HCT116 (cell line): ENCODE measurements around the gene ST3GAL3. TPM values are rescaled to one million over a fixed set of nuclear protein-coding genes. Genes with fewer than 3 reads are reported as not detected.

ENCODE experiments used
- ATAC-seq: fragments of 200-7000 bp; cut with Tn5 transposase; 2 replicates; pipeline ENCODE4 v1.9.1; 2020; ENCODE audit warnings: mild to moderate bottlenecking, moderate library complexity
- BruUV-seq: library from RNA; stranded (reverse); fragments of 400-500 nt; replicated peaks from 2 replicates; lab custom pipeline; 2021; lab: Mats Ljungman, UMichigan
- CTCF ChIA-PET: fragments of 300-600 bp; sonication (Branson Sonifier 250); formaldehyde crosslinking; loops from one replicate; lab custom pipeline; 2021; ENCODE audit warnings: antibody characterized with exemption; lab: Charles Lee
- POLR2A ChIA-PET: fragments of 300-600, 350-600 bp; sonication (Branson Sonifier 250); formaldehyde crosslinking; loops from one replicate; lab custom pipeline; 2021; ENCODE audit warnings: antibody characterized with exemption; lab: Charles Lee
- RAD21 ChIA-PET, 2 experiments: fragments of 300-600 bp; sonication (Branson Sonifier 250); formaldehyde crosslinking; loops; one replicate each; lab custom pipeline; 2023; ENCODE audit warnings: low total read pairs in 2 of 2; ENCODE audit not compliant: uncharacterized antibody in 2 of 2, unreplicated experiment in 2 of 2, low non-redundant PET in 1 of 2; lab: Charles Lee
- DNase-seq: peaks from one replicate; pipeline ENCODE4 v3.0.0-alpha.2; 2010; ENCODE audit warnings: low read depth, low spot score
- H2AFZ ChIP-seq: fragments of 200-600 bp; shearing (Covaris generic), sonication (generic); 2 replicates; pipeline ENCODE4 v1.6.1; 2017; ENCODE audit warnings: low read depth, mixed run types, mixed read lengths, antibody characterized with exemption, low read length; ENCODE audit not compliant: poor library complexity, severe bottlenecking
- H3K27ac ChIP-seq: 2 replicates; pipeline ENCODE4 v1.5.1; 2012; ENCODE audit warnings: low read depth, low read length
- H3K27me3 ChIP-seq: fragments of 200-600 bp; sonication (generic); 2 replicates; pipeline ENCODE4 v1.6.1; 2016; ENCODE audit warnings: mixed run types, low read length, mixed read lengths; ENCODE audit not compliant: insufficient read depth
- H3K36me3 ChIP-seq, 2 experiments: fragments of 200-500 bp in 1 of 2; fragments of 200-600 bp in 1 of 2; sonication (Bioruptor generic) in 1 of 2; sonication (generic) in 1 of 2; 2 replicates each; pipeline versions ENCODE4 v1.5.1 to v1.6.1; 2014 to 2016; ENCODE audit warnings: low read length in 2 of 2, inconsistent platforms in 1 of 2, mixed read lengths in 1 of 2, mixed run types in 1 of 2; ENCODE audit not compliant: insufficient read depth in 2 of 2, control insufficient read depth in 1 of 2
- H3K4me1 ChIP-seq, 2 experiments: fragments of 200-600 bp in 1 of 2; sonication (generic) in 1 of 2; 2 replicates each; pipeline versions ENCODE4 v1.5.1 to v1.6.1; 2012 to 2017; ENCODE audit warnings: low read length in 2 of 2, inconsistent platforms in 1 of 2, mild to moderate bottlenecking in 1 of 2, mixed read lengths in 1 of 2, mixed run types in 1 of 2, moderate library complexity in 1 of 2; ENCODE audit not compliant: insufficient read depth in 2 of 2, control insufficient read depth in 1 of 2
- H3K4me2 ChIP-seq: fragments of 200-600 bp; sonication (generic); 2 replicates; pipeline ENCODE4 v1.6.1; 2017; ENCODE audit warnings: mixed run types, low read length, mixed read lengths
- H3K4me3 ChIP-seq, 2 experiments: fragments of 200-600 bp in 1 of 2; sonication (generic) in 1 of 2; replicated peaks in 1 of 2; 2 replicates each; pipeline ENCODE4 v1.5.1; 2011 to 2016; ENCODE audit warnings: low read length in 2 of 2, control low read depth in 1 of 2, low read depth in 1 of 2, mild to moderate bottlenecking in 1 of 2, mixed read lengths in 1 of 2, mixed run types in 1 of 2
- H3K79me2 ChIP-seq: fragments of 200-600 bp; sonication (generic); 2 replicates; pipeline ENCODE4 v1.6.1; 2017; ENCODE audit warnings: mild to moderate bottlenecking, mixed run types, low read length, moderate library complexity, mixed read lengths; ENCODE audit not compliant: insufficient read depth
- H3K9ac ChIP-seq: fragments of 200-600 bp; sonication (generic); 2 replicates; pipeline ENCODE4 v1.6.1; 2016; ENCODE audit warnings: low read length, mixed read lengths
- H3K9me2 ChIP-seq: fragments of 200-600 bp; sonication (generic), shearing (Covaris generic); 2 replicates; pipeline ENCODE4 v1.6.1; 2017; ENCODE audit warnings: mixed run types, mild to moderate bottlenecking, moderate library complexity; ENCODE audit not compliant: insufficient read depth
- H3K9me3 ChIP-seq, 2 experiments: fragments of 200-500 bp in 1 of 2; fragments of 200-600 bp in 1 of 2; sonication (Bioruptor generic) in 1 of 2; sonication (generic) in 1 of 2; 2 replicates each; pipeline ENCODE4 v1.6.1; 2014 to 2017; ENCODE audit warnings: low read length in 2 of 2, mixed read lengths in 2 of 2, inconsistent platforms in 1 of 2, low read depth in 1 of 2, mild to moderate bottlenecking in 1 of 2, mixed run types in 1 of 2, moderate library complexity in 1 of 2; ENCODE audit not compliant: control insufficient read depth in 1 of 2, insufficient read depth in 1 of 2
- H4K20me1 ChIP-seq: fragments of 200-600 bp; sonication (generic), shearing (Covaris generic); 2 replicates; pipeline ENCODE4 v1.6.1; 2017; ENCODE audit warnings: mixed run types, mild to moderate bottlenecking, moderate library complexity; ENCODE audit not compliant: insufficient read depth
- CBX3 ChIP-seq: IDR thresholded peaks from 2 replicates; pipeline ENCODE4 v1.6.1; 2012; ENCODE audit warnings: low read depth
- CEBPB ChIP-seq: IDR thresholded peaks from 2 replicates; pipeline ENCODE4 v1.6.1; 2012; ENCODE audit warnings: low read depth
- EGR1 ChIP-seq: IDR thresholded peaks from 2 replicates; pipeline ENCODE4 v1.6.1; 2012; ENCODE audit warnings: low read depth
- ELF1 ChIP-seq: IDR thresholded peaks from 2 replicates; pipeline ENCODE4 v1.6.1; 2012; ENCODE audit warnings: low read depth, borderline replicate concordance
- EZH2phosphoT487 ChIP-seq: fragments of 200-600 bp; IDR thresholded peaks from 2 replicates; pipeline ENCODE4 v1.6.1; 2018; ENCODE audit warnings: antibody characterized with exemption, borderline replicate concordance
- MAX ChIP-seq: IDR thresholded peaks from 2 replicates; pipeline ENCODE4 v1.6.1; 2012
- POLR2A ChIP-seq: IDR thresholded peaks from 2 replicates; pipeline ENCODE4 v1.7.0; 2011; ENCODE audit warnings: borderline replicate concordance; ENCODE audit not compliant: insufficient read depth, insufficient read length; ENCODE audit errors: extremely low read depth
- RAD21 ChIP-seq: IDR thresholded peaks from 2 replicates; pipeline ENCODE4 v1.6.1; 2012; ENCODE audit warnings: low read depth, mild to moderate bottlenecking
- SIN3A ChIP-seq: IDR thresholded peaks from 2 replicates; pipeline ENCODE4 v1.6.1; 2012; ENCODE audit warnings: low read depth
- SP1 ChIP-seq: IDR thresholded peaks from 2 replicates; pipeline ENCODE4 v1.6.1; 2012; ENCODE audit warnings: low read depth
- ZFX ChIP-seq: fragments of 450-650 bp; IDR thresholded peaks from 2 replicates; pipeline ENCODE4 v1.6.1; 2017
- intact Hi-C: fragments of 100-400 bp; cut with micrococcal nuclease; formaldehyde crosslinking; loops from 2 replicates; pipeline ENCODE4 v1.10.0; 2022
- total RNA-seq: library from RNA; stranded (reverse); gene quantifications from one replicate; pipeline ENCODE4 v1.2.1, GENCODE V29; 2021; ENCODE audit not compliant: unreplicated experiment
- TF ChIP-seq, protein P1 (sequence below): IDR thresholded peaks from 2 replicates; pipeline ENCODE4 v1.6.1; 2012; ENCODE audit warnings: low read depth
- TF ChIP-seq, protein P2 (sequence below), 3 experiments: fragments of 200-600 bp in 1 of 3; sonication (generic) in 1 of 3; IDR thresholded peaks in 2 of 3; conservative IDR thresholded peaks in 1 of 3; 2 replicates each; pipeline ENCODE4 v1.5.1; 2012 to 2017; ENCODE audit warnings: low read depth in 2 of 3, low read length in 2 of 3, antibody characterized with exemption in 1 of 3, borderline replicate concordance in 1 of 3, control low read depth in 1 of 3, mild to moderate bottlenecking in 1 of 3, mixed read lengths in 1 of 3, mixed run types in 1 of 3, moderate library complexity in 1 of 3; ENCODE audit not compliant: insufficient read depth in 1 of 3

ST3GAL3 gene
- total RNA-seq, 1 experiment from 2014 or later = 7.2 TPM

DNA sequence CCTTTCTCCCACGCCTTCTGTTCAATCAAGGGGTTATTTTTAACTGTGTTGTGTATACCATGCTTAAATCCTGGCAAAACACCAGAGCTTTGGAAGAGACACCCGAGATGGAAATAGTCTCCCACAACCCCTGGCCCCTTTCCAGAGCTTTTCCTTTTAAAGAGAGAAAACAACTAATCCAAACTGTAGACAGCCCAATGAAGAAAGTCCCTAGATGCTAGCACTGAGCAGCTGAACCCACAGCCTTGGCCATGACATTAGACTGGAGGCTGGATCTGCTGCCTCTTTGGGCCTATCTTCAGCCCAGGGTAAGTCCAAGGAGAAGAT, 161.4 kb downstream of the ST3GAL3 start (continued):
- no peak for TF ChIP-seq EZH2phosphoT487
- TF ChIP-seq SIN3A = no peak
- no peak for TF ChIP-seq CBX3
- no peak for TF ChIP-seq ZFX
- no peak for TF ChIP-seq ELF1
- no peak for TF ChIP-seq CEBPB

DNA sequence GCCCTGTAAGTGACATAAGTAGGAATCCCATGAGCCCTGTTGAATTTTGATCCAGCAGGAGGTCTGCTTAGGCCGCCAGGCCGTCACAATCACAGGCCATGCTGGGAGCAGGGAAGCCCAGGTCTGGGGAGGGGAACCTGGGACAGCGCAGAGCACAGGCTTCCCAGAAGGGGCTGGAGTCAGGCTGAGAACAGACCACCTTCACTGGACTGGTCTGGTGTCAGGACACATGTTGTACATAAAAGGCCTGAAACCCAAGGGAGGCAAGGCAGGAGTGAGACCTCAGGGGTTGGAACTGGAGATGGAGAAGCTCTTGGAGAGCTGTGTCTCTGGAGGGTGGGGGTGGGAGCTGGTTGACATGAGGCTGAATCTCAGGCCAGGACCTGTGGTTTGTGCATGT, 163.0 kb downstream of the ST3GAL3 start:
- no peak overlapping the region for H3K4me3 ChIP-seq

More for the DNA sequence above, 163.0 kb downstream of the ST3GAL3 start:
- Histone ChIP-seq H3K9ac (no peak overlapping the region), H3K27me3 (no peaks in the 10 kb centered on the region), H3K9me2 (0 out of 2 replicates have a peak, but pooled peaks cover 3% of the 10 kb centered on the region), H3K9me3 (no peaks in the 10 kb centered on the region), H3K36me3 (no peaks in the 10 kb centered on the region), H3K79me2 (no peaks in the 10 kb centered on the region), H3K4me1 (peaks cover 6 to 17% of the 10 kb centered on the region in 2 experiments; a peak in 3 of 4 replicates), H3K27ac (no peak overlapping the region), H3K4me2 (no peak overlapping the region), H4K20me1 (no peaks in the 10 kb centered on the region), H2AFZ (no peak overlapping the region)
- DNase-seq = no peak
- ChIA-PET RAD21 (no interaction called here), CTCF (no interaction called here), POLR2A (no interaction called here)
- TF ChIP-seq POLR2A (no peak), RAD21 (no peak), CEBPB (no peak), CBX3 (no peak), ZFX (no peak), EGR1 (no peak), MAX (no peak), SP1 (no peak)
- TF ChIP-seq, protein P1, sequence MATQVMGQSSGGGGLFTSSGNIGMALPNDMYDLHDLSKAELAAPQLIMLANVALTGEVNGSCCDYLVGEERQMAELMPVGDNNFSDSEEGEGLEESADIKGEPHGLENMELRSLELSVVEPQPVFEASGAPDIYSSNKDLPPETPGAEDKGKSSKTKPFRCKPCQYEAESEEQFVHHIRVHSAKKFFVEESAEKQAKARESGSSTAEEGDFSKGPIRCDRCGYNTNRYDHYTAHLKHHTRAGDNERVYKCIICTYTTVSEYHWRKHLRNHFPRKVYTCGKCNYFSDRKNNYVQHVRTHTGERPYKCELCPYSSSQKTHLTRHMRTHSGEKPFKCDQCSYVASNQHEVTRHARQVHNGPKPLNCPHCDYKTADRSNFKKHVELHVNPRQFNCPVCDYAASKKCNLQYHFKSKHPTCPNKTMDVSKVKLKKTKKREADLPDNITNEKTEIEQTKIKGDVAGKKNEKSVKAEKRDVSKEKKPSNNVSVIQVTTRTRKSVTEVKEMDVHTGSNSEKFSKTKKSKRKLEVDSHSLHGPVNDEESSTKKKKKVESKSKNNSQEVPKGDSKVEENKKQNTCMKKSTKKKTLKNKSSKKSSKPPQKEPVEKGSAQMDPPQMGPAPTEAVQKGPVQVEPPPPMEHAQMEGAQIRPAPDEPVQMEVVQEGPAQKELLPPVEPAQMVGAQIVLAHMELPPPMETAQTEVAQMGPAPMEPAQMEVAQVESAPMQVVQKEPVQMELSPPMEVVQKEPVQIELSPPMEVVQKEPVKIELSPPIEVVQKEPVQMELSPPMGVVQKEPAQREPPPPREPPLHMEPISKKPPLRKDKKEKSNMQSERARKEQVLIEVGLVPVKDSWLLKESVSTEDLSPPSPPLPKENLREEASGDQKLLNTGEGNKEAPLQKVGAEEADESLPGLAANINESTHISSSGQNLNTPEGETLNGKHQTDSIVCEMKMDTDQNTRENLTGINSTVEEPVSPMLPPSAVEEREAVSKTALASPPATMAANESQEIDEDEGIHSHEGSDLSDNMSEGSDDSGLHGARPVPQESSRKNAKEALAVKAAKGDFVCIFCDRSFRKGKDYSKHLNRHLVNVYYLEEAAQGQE = no peak
- TF ChIP-seq, protein P2, sequence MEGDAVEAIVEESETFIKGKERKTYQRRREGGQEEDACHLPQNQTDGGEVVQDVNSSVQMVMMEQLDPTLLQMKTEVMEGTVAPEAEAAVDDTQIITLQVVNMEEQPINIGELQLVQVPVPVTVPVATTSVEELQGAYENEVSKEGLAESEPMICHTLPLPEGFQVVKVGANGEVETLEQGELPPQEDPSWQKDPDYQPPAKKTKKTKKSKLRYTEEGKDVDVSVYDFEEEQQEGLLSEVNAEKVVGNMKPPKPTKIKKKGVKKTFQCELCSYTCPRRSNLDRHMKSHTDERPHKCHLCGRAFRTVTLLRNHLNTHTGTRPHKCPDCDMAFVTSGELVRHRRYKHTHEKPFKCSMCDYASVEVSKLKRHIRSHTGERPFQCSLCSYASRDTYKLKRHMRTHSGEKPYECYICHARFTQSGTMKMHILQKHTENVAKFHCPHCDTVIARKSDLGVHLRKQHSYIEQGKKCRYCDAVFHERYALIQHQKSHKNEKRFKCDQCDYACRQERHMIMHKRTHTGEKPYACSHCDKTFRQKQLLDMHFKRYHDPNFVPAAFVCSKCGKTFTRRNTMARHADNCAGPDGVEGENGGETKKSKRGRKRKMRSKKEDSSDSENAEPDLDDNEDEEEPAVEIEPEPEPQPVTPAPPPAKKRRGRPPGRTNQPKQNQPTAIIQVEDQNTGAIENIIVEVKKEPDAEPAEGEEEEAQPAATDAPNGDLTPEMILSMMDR (IDR thresholded peaks at IDR 0.05 in 2 of 3, conservative IDR thresholded peaks at IDR 0.05 in 1 of 3; ENCODE audit: borderline replicate concordance in 1 of 3, insufficient read depth in 1 of 3, low read depth in 2 of 3, low read length in 2 of 3) = no peak
- BruUV-seq = no TSS peak
- intact Hi-C loops = no loop called here
- no peak for ATAC-seq
